ENCODE results near the gene POPDC3.

DNA sequence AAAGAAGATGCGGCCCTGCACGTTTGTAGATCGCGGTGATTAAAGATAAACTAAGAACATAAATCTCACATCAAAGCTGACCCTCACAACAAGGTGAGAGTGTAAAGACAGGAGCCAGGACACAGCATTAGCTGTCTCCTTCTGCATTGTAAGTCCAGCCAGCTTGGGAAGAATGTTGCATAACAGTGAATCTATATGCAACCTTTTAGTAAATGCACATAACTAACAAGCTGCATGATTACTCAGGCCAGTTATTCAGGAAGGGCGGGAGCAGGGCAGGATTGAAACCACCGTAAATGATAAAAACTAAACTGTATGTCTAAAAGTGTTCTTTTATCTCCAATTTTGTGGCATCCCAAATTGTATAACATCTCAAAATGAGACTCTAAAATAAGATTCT is 57.1 kb downstream of the POPDC3 start:
- TF ChIP-seq, protein P1, sequence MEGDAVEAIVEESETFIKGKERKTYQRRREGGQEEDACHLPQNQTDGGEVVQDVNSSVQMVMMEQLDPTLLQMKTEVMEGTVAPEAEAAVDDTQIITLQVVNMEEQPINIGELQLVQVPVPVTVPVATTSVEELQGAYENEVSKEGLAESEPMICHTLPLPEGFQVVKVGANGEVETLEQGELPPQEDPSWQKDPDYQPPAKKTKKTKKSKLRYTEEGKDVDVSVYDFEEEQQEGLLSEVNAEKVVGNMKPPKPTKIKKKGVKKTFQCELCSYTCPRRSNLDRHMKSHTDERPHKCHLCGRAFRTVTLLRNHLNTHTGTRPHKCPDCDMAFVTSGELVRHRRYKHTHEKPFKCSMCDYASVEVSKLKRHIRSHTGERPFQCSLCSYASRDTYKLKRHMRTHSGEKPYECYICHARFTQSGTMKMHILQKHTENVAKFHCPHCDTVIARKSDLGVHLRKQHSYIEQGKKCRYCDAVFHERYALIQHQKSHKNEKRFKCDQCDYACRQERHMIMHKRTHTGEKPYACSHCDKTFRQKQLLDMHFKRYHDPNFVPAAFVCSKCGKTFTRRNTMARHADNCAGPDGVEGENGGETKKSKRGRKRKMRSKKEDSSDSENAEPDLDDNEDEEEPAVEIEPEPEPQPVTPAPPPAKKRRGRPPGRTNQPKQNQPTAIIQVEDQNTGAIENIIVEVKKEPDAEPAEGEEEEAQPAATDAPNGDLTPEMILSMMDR (IDR thresholded peaks at IDR 0.05 in 4 of 5, conservative IDR thresholded peaks at IDR 0.05 in 1 of 5): no peak
- TF ChIP-seq POLR2A (IDR thresholded peaks at IDR 0.05): no peak
